G401 (cell line): Measurements from ENCODE around the gene LRRC17. TPM values are rescaled to one million over a fixed set of nuclear protein-coding genes. Genes with fewer than 3 reads are reported as not detected.

Source experiments
- total RNA-seq: library from RNA; depleted of rRNA; stranded (reverse); fragments of >200 nt; shearing (Covaris generic); gene quantifications from 2 replicates; pipeline ENCODE4 v1.2.3, GENCODE V29; 2014; rRNA removed

LRRC17 gene
- total RNA-seq, 1 experiment from 2014 or later: 0.58 TPM

Other genes with a start within 250 kb of the LRRC17 start
- gene POLR2J2, start 241.3 kb upstream of the LRRC17 start, total RNA-seq: 0.37 TPM in 1 of 2 replicates, not detected in the other
- 16.1 and 21.0 TPM in 2 replicates for gene FAM185A, start 164.0 kb upstream of the LRRC17 start, total RNA-seq
- gene FBXL13, start 161.8 kb downstream of the LRRC17 start, total RNA-seq: 1.7 and 4.7 TPM in 2 replicates
- gene ARMC10, start 162.1 kb downstream of the LRRC17 start, total RNA-seq: 58.0 and 58.4 TPM in 2 replicates
- 5.0 and 5.8 TPM in 2 replicates for gene NAPEPLD, start 236.1 kb downstream of the LRRC17 start, total RNA-seq